GM18873 (cell line): ENCODE results near the gene CACNG8.

Source experiments
- ATAC-seq: cut with Tn5 transposase; IDR thresholded peaks from one replicate; pipeline ENCODE4 v1.9.1; 2021; ENCODE audit warnings: mild to moderate bottlenecking, moderate library complexity, moderate number of reproducible peaks; ENCODE audit not compliant: unreplicated experiment, low FRiP score

Gene CACNG8

GRCh38 chr19:53960886-53961285 is 1.9 kb upstream of the CACNG8 start:
- no peak for ATAC-seq

- no peak for ATAC-seq
Measured at GRCh38 chr19:53961523-53962356, 997 bp upstream of the CACNG8 start.

GRCh38 chr19:53965091-53965490 is 2.4 kb downstream of the CACNG8 start:
- no peak for ATAC-seq

- ATAC-seq = no peak
Measured at GRCh38 chr19:53966931-53967330, 4.2 kb downstream of the CACNG8 start.

- no peak for ATAC-seq
Measured at GRCh38 chr19:53969366-53969765, 6.6 kb downstream of the CACNG8 start.

GRCh38 chr19:53971673-53972072 is 8.9 kb downstream of the CACNG8 start:
- ATAC-seq = no peak

- no peak for ATAC-seq
Measured at GRCh38 chr19:53977429-53977990, 14.8 kb downstream of the CACNG8 start.

- no peak for ATAC-seq
Measured at GRCh38 chr19:53977991-53978731, 15.4 kb downstream of the CACNG8 start.

GRCh38 chr19:53978975-53979801 is 16.5 kb downstream of the CACNG8 start:
- ATAC-seq = no peak

GRCh38 chr19:53980539-53981375 is 18.0 kb downstream of the CACNG8 start:
- no peak for ATAC-seq

GRCh38 chr19:53981376-53981951 is 18.7 kb downstream of the CACNG8 start:
- ATAC-seq = no peak

- ATAC-seq = no peak
Measured at GRCh38 chr19:53982001-53982451, 19.3 kb downstream of the CACNG8 start.

- ATAC-seq = no peak
Measured at GRCh38 chr19:53982611-53983010, 19.9 kb downstream of the CACNG8 start.

GRCh38 chr19:53983457-53984289 is 20.9 kb downstream of the CACNG8 start:
- no peak for ATAC-seq

- ATAC-seq = no peak
Measured at GRCh38 chr19:53985863-53986262, 23.1 kb downstream of the CACNG8 start.

- no peak for ATAC-seq
Measured at GRCh38 chr19:53988981-53989380, 26.2 kb downstream of the CACNG8 start.

- ATAC-seq = no peak
Measured at GRCh38 chr19:53989600-53990533, 27.1 kb downstream of the CACNG8 start.
